ENCODE results near the gene RAB13.

The RAB13 gene

DNA sequence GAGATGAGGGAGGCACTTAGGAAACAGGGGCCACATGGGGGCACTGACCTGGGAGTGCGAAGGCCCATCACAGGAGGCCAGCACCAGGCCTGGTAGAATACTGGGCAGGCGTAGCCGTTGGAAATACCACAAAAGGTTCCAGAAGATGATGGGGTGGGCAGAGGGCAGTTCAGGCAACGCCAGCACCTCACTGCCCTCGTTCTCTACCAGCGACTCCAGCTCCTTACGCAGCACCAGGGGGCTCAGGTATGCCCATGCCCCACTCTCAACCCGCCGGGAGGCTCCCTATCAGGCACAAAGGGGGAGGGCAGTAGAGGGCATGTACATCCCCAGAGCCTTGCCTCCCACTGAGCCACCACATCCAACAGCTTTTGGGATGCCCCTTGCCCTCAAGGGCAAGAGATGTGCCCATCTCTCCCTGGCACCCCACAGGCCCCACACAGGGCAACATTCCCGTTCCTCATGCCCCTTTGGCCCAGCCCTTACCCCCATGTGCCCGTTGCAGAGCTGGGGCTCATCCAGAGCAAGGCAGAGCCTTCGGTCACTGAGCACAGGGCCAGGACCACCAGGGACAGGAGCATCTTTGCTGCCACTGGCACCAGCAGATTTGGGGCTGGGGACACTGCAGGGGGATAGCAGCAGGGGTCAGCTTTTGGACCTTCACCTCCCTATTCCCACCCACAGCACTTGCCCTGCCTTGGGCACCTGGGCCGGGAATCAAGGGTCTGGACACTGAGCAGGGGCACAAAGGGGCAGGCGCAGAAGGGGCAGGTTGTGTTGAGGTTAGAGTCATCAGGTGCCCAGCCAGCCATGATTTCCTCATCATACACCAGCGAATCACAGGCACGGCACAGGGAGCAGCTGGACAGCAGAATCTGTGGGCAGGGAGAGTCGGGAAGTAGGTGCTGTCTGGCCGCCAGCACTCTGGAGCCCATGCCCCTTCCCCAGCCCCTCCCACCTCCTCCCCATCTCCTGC, 53.7 kb downstream of the RAB13 start:
- DNase-seq: no peak

All from NCI-H2029 treated with DMSO at 0.1 percent for 48 hours (cell line).